Stimulated activated CD8-positive, alpha-beta memory T cell treated with anti-CD3 and anti-CD28 coated beads, Interleukin-7, amount 100 ng/mL, for 24 hours (primary cell): ENCODE measurements around the gene TOP3A.
A peak's percentile ranks its signal among the peaks of the same experiment; 100 is the strongest.

Source experiments
- DNase-seq: peaks from one replicate; pipeline ENCODE4 v3.0.0-alpha.2; 2020; ENCODE audit warnings: low read depth

TOP3A gene

DNA sequence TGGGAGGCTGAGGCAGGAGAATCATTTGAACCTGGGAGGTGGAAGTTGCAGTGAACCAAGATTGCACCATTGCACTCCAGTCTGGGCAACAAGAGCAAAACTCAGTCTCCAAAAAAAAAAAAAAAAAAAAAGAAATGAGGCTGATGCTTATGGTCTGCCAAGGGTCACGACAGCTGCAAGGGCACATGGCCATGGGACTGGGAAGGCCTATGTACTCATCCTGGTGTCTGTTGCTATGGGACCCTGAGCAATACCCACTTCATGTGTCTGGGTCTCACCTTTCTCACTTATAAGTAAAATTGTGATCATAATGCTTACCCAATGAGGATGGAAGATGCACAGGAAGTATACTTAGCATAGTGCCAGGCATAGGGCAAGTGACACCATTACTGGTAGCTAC lies 37.7 kb downstream of the TOP3A start:
- DNase-seq = no peak

DNA sequence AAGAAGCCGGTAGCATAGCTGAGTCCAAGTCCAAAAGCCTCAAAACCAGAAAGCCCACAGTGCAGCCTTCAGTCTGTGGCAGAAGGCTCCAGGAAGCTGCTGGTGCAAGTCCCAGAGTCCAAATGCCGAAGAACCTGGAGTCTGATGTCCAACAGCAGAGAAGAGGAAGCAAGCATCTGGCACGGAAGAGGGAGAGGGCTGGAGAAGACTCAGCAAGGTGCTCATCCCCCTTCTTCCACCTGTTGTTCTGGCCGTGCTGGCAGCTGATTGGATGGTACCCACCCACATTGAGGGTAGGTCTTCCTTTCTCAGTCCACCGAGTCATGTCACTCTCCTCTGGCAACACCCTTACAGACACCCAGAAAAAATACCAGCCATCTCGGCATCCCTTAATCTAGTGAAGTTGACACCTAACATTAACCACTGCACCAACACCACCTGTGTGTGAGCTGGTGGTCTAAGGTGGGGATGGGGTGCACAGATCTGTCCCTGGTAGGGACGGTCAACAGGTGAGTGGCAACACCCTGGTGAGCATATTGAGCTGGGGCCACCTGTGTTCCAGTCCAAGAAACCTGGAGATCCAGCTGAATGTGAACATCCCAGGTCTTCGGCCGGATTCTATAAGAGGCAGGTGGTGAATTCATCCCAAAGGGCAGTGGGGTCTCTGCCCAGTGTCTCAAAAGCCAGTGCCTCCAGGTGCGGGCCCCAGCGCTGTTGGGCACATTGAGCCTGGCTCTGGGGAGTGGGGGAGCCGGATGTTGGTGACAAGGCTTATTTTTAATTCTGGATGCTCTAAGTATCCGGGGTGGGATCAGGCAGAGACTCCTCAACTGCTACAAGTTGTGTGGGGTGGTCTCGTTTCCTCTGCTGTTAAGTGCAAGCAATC lies 44.5 kb downstream of the TOP3A start:
- DNase-seq = no peak

DNA sequence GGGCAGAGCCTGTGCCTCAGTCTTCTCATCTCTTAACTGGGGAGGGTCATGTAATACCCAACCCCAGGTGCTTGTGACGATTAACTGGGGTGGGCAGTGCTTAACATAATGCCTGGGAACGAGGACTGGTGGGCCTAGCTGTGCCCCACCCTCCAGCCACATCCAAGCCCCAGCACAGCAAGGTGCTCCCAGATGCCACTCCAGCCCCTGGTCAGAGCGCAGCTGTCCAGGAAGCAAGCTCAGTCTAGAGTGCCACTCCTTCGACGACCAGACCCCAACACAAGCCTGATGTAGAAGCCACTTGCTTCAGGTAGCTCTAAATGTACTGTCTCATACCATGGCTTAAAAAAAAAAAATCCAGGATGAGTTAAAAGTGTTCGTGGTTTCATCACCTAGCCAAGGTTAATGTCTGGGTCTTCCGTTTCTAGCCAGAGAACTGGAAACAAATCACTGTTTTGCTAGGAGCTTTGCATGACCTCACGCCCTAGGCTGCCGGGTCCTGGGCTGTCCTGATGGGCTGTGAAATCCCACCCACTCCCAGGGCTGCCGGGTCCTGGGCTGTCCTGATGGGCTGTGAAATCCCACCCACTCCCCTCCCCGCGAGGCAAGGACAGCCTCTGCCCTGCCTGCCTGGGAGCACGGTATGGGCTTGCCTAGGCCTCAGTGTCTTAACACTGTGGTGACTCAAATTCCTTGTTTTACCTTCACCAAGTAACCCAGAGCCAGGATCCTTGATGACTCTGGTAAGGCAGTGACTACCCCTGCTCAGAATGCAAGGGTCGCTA lies 46.7 kb downstream of the TOP3A start:
- DNase-seq = no peak

DNA sequence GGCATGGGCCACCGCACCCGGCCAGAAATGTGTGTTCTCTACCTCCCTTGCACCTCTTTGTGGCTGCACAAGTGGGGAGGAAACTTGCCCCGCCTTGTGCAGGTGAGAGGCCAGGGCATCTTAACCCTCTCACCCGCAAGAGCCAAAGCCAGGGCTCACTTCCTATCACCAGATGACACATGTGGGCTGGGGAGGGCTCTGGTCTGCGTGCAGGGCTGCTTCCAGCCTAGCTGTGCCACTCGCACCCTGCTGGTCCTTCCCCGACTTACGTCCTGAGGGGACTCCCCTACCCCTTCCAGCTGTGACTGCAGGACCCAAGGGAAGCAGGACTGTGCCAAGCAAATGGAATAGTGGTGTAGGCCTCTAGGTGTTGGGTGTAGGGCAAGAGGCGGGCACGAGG lies 47.4 kb downstream of the TOP3A start:
- DNase-seq = no peak

DNA sequence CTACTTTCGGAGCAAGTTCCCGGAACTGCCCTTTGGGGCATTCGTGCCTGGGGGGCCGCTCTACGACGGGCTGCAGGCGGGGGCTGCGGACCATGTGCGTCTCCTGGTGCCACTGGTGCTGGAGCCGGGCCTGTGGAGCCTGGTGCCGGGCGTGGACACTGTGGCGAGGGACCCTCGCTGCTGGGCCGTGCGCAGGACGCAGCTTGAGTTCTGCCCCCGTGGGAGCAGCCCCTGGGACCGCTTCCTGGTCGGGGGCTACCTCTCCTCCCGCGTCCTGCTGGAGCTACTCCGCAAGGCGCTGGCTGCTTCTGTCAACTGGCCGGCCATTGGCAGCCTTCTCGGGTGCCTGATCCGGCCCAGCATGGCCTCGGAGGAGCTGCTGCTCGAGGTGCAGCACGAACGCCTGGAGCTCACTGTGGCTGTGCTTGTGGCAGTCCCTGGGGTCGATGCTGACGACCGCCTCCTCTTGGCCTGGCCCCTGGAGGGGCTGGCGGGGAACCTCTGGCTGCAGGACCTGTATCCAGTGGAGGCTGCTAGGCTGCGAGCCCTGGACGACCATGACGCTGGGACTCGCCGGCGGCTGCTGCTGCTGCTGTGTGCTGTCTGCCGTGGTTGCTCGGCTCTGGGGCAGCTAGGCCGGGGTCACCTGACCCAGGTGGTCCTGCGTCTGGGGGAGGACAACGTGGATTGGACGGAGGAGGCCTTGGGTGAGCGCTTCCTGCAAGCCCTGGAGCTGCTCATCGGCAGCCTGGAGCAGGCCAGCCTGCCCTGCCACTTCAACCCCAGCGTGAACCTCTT lies 50.7 kb downstream of the TOP3A start:
- no peak for DNase-seq

DNA sequence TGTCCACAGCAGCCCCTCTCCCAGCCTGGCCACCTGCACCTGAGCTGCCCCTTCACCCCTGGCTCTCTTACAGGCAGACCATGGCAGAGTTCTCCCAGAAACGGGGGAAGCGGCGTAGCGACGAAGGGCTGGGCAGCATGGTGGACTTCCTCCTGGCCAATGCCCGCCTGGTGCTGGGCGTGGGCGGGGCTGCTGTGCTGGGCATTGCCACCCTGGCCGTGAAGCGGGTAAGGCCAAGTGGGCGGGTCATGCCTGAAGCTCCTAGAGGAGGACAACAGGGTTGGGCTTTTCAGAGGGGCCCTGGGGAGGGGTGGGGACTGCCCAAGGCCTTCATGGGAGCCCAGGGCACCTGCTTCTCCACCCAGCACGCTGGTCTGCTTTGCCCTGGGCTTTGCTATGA lies 52.2 kb downstream of the TOP3A start:
- DNase-seq = no peak

DNA sequence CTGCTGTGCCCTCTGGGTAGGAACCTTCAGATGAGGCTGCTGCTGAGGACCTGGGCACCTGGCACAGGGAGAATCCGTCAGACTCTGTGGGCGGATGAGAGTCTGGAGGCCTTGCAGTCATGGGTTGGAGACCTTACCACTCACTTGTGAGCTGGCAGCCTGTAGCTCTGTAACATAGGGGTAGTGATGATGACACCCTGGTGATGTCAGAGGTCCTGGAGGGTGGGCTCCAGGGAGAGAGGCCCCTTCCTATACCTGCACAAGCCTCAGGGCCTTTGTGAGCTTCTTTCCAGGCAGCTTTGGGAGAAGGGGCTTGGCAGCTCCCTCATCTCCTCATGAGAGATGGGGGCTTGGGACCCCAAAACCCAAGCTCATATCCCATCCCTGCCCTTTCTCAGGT lies 52.7 kb downstream of the TOP3A start:
- DNase-seq = no peak

DNA sequence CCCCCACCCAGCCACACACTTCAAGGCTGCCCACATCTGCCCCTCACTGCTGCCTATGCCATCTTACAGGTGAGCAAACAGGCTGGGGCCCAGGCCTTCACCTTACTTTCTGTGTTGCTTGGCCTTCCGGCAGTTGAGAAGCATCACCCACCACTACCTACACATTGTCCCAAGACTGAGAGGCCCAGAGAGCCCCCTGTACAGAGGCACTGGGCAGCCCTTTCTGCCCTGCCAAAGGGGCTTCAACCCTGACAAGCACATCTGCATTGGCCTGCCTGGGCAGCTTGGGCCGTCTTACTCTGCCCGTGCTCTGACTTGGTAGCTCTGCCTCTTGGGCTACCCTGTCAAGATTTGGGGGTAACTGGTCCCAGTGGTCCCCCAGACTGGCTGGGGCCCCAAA lies 53.1 kb downstream of the TOP3A start:
- no peak for DNase-seq

DNA sequence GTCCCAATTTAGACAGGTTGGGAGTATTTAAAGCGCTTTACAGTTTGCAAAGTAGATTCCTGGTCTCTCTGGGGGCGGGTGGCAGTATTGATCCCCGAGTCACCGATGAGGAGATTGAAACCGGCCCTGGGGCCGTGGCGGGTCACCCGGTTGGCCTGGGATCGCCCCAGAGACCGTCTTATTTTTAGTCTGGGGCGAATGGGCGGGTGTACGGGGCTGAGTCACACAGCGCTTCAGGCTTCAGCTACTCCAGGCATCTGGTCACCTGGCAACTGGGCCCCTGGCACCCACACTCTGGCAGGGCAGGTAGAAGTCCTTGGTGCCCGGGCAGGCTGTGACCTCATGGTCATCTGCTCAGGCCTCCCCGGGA lies 53.7 kb downstream of the TOP3A start:
- DNase-seq = peak; percentile 14

DNA sequence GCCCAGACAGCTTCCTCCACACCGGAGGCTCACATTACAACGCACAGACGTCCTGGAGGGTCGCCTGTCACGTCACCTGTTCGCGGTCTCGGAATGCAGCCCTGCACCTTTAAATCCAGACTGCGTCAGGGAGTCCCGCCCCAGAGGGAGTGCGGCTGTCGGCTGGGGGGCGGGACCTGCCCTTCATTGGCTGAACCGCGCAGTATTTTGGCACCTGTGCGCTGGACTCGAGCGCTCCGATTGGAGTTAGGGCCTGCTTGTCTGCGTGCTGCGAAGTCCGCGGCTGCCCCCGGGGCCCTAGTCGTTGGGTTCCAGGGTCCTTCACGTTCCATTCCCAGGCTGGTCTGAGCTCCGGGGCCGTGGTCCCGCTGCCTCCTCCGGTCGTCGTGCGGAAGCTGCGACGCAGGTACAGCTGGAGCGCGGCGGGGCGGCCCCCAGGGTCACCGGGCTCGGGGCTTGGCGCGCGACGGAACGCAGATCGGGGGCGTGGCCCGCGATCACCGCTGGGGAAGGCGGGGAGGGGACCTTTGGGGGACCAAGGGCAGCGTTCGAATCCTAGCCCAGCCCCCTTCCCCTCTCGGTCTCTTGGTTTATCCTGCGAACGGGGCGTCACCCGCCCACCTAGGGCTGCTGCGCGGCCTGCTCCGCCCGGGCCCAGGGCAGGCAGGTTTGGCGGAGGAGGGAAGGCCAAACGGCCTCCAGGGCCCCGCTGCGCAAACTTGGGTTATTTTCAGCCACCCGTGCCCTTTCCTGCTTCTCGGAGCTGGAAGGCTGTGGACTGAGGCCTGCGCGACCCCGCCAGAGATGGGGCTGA lies 54.3 kb downstream of the TOP3A start, which contains the start of gene MIEF2:
TSS of gene MIEF2 (plus strand) at position 331 of the 814 bp plus-strand sequence. CDS start 2,059 bp downstream, outside the sequence.
- peak; percentile 84 for DNase-seq

DNA sequence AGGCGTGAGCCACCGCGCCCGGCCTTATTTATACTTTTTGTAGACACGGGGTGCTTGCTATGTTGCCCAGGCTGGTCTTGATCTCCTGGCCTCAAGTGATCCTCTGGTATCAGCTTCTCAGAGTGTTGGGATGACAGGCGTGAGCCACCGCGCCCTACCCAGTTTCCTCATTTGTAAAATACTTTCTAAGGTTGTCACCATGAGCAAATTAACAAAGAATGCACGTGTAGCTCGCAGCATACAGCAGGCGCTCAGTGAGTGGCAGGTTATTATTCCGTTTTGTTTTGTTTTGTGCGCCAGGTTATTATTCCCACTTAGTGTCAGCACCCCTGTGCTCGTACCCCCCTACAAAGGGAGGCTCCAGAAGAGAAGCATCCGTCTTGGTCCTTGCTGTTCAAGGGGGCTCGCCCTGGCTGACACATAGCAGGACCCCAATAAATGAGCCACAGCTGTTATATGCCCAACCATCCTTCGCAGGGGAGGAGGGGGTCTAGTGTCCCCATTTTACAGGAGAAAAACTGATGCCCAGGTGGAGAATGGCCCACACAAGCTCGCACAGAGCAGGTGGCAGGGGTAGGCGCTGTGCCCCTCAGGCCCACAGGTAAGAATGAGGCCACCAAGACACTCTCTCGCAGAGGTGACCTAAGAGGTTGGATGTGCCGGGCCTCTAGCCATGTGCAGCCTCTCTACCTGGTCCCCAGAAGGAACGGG lies 55.0 kb downstream of the TOP3A start:
- no peak for DNase-seq

DNA sequence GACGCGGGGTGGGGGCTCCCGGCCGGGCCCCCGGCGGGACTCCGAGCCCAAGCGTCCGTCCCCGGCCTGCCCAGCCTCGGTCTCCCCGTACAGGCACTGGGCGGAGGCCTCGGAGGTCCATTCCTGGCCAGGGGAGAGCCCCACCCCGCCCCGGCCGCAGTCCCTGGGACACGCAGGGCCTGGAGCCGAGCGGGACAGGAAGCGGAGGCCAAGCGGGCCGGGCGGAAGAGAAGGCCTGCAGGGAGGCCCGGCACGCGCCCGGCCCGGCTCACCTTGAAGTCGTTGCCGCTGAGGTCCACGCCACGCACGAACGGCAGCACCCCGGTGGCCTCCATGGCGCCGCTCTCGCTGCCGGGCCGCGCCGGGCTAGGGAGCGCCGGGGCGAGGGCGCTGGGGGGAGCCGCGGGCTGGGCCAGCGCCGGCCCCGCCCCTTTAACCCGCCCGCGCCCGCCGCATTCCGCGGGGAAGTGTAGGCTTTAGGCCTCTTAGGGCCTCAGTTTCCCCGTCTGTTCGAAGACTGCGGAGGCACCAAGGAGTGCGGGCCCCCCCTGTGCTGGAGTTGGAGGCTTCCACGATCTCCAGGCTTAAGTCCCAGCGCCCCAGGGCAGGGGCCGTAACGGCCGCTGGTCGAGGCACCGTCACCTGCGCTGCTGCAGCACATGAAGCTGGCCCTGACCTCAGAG lies 56.3 kb downstream of the TOP3A start, which contains the start of gene FLII:
TSS of gene FLII (minus strand) at position 383 of the 683 bp plus-strand sequence. CDS start at position 335, 48 bp downstream.
- DNase-seq = no peak

DNA sequence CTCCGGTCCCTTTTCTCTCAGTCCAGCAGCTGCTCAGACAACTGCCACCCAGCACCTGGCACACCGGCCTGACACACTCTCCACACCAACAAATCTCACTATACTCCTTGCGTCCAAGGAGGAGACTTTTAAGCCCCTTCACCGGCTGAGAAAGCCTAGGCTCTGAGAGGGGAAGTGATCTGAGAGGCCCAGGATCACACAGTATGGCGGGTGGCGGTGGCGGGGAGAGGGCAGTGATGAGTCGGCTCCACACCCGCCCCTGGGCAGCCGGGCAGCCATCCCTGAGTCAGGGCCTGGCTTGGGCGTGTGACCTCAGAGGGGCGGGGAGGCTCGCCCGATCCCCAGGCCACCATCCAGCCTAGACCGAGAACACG lies 56.8 kb downstream of the TOP3A start:
- no peak for DNase-seq

DNA sequence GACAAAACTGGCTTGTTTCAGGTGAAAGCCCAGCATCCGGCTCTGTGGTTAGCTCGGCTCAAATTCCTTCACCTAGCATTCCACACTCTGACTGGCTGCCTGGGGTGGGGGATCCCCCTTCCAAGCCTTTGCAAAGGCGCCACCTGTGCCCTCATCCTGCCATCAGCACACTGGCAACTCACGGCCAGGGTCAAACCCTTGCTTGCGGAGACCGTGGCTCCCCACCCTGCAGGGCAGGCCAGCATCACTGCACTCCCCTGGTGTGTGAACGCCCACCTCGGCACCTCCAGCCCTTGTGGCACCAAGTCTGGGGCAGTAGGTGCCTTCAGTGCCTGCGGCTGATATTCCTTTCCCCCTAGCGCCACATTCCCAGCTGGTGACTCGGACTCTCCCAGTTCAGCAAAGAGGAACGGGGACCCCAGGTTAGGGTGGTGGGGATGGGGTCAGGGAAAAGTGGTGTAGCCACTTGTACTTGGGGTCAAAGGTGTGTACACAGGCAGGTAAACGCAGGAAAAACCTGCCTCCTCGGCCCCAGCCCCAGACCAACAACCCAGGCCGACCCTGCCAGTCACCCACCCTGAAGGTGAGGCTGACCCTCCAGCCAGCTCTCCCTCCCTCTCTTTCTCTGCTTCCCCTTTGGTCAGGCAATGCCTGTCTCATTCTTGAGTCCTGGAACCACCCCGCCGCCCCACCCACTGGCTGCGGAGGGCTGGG lies 57.4 kb downstream of the TOP3A start:
- no peak for DNase-seq

DNA sequence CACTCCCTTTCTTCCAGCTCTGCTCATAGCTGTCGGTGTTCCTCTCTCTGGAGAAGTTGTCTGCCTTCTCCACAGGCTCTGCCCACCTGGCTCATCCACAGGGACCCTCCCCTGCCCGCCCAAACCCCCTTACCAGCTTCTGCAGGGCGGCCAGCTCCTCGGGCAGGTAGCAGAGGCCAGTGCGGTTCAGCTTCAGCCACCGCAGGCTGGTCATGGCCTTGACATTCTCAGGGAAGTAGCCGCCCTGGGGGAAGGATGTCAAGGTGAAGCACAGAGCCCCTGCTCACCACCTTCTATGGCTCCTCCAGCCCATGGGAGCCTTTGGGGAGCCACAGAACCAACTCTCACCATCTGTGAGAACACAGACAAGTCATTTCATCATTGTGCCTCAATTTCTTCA lies 58.0 kb downstream of the TOP3A start:
- no peak for DNase-seq

DNA sequence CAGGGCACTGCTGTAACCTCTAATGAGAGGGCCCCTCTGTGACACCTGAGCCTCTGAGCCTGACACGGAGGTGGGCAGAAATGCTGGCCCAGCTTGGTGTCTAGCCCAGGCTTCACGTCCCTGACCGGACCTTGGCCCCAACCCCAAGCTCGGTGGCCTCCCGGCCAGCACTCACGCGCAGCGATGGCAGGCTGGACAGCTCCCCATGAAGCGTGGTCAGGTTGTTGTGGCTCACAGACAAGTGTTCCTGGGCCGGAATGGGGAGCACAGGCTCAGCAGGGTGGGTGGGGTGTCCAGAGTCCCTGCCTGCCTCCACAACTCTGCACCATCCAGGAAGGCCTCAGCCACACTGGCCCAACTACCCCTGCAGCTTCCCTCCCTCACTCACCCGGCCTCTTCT lies 58.4 kb downstream of the TOP3A start:
- no peak for DNase-seq

DNA sequence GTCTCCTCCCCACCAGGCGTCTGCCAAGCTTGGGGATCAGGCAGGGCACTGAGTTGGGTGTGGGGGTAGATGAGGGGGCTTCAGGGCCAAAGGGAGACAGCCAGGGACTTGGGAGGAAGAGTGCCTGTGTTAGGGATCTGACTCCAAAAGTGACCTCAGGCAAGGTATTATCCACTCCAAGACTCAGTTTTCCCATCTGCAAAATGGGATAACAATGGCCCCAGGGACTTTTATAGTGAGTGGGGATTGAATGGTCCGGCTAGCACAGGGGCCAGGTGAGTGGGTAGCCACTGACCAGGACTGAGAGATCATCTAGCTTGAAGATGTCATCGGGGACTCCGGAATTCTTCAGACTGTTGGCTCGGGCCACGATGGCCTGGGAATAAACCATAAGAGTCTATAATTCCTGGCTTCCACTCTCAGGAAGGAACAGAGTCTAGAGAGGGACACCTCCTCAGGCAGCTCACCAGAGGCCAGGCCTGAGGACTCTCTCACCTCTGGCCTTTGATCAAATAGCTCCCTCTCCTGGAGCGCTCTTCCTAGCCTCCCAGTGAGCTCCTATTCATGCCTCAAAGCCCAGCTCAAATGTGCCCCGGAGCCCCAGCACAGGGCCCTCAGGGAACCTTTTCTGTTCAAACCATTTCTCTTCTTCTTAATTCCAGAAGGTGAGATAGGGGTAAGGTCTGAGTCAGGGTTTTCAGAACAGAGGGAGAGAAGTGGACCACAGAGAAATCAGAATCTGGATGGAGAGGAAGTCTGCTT lies 59.7 kb downstream of the TOP3A start:
- no peak for DNase-seq

DNA sequence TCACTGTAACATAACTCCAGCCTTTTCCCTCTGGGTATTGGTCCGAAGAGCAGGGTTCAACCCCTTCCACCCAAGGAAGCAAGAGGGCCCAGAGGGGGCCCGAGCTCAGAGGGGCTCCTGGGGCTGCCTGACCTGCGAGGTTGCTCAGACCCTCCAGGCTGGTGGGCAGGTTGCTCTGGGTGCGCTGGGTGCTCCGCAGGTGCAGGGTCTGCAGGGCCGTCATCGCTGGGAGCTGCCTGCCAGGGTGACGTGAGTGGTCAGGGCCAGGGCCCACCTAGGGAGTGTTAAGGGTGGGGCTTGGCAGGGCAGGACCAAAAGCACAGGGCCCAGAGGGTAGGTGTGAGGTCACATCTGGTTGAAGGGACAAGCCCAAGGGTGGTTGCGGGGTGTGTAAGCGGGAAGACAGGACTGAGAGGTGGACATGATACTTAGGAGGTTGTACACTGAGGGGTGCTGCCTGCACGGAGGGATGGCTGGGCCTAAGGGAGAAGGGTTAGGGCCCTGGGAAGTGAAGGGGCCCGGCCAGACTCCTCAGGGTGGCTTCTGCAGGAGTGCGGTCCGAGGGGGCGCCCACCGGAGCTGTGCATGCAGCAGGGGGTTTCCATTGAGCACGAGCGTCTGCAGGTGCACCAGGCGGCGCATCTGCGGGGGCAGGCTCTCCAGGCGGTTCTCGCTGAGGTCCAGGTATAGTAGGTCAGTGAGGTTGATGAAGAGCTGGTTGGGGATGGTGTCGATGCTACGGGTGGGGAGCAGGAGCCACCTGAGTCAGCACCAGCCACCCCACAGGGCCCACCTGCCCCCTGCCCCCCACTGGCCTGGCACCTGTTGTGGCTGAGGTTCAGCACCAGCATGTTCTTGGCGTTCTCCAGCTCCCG lies 60.6 kb downstream of the TOP3A start:
- DNase-seq = no peak
